ENCODE results near the gene SARDH. TPM values are rescaled to one million over a fixed set of nuclear protein-coding genes. Genes with fewer than 3 reads are reported as not detected.

The SARDH gene
- total RNA-seq, 4 donors from 2014 or later: 0.32 to 0.98 (median 0.44) TPM; not detected in 1

DNA sequence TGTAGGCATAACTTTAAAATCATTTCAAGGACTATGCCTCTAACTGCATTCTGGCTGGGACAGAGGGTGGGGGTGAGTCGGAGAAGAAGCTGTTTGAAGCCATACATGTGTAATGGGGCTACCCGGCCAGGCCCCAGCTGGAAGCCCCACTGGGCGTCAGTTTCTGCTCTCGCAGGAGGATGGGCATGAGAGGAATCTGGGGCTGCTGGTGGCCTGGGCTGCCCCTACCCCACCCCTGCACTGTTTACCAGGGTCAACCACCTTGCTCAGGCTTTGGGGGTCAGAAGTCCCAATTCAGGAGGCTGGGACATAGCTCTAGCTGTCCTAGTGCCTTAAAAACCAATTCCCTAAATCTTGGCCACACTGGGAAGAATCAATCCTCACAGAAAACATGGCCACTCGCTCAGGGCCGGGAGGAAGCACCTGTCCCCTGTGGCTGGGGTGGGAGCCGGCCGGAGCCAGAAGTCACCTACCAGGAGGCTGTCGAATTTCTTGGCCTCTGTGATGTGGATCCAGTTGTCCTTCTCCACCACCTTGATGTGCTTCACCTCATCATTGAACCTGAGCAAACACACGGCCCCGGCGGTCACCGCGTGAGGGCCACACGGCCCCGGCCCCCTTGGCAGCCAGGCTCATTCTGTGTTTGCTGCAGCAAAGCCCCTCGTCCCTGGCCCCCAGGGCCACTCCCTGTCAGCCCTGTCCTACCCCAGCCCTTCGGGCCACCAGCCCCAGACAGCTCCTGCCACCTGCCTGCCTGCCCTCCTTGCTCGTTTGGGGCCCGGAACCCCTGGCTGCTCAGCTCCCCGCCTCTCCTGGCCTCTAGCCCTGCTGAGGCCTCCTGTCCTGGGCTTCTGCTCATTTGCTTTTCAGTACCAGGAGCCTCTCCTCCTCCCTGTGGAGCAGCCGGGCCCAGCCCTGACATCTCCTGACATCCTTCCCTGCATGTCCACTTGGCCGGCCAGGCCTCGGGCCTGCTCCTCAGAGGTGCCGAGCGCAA is 33.6 kb upstream of the SARDH start:
- Histone ChIP-seq H3K9me3 (peaks cover 8% of the 10 kb centered on the region), H3K4me1 (no peaks in the 10 kb centered on the region), H3K4me3 (no peak overlapping the region), H3K27me3 (no peaks in the 10 kb centered on the region), H3K27ac (no peak overlapping the region), H3K36me3 (peaks cover 90% of the 10 kb centered on the region)
- TF ChIP-seq EP300 (IDR thresholded peaks at IDR 0.05) (no peak), POLR2A (IDR thresholded peaks at IDR 0.05) (no peak)
- peak; percentile 40 to 72 for DNase-seq (ENCODE audit: low spot score in 2 of 2)
- WGBS: 89% methylated on average over 23 of the region's 26 CpGs

DNA sequence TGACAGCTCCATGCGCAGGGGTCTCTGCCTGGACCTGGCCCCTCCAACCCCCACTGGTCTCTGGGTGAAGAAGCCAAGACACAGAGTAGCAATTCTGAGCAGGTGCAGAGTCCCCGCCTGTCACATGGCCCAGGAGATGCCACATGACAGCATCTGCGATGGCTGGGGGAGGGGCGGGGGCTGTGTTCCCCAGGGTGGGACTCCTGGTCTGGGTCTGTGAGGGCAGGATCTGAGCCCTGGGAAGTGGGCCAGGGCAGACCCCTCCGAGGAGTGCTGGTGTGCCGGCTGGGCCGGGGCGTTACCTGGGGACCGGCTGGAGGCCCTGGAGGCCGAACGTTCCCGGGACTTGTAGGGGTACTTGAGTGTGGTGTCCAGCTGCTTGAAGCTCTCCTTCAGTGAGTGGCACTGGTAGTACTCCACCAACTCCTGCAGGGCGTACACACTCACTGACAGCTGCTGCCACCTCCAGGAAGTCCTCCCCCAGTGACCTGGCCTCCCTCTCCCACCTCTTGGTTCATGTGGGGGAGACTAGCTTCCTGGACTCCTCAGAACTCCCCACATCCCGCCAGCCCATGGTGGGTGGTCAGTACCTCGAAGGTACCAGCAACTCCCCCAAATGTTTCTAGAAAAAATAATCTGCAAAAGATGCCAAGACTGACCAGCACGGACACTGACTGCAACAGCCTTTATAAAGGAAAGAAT is 32.1 kb upstream of the SARDH start:
- no peak for TF ChIP-seq POLR2A (IDR thresholded peaks at IDR 0.05)
- peaks cover 76% of the 10 kb centered on the region for H3K36me3 ChIP-seq
- DNase-seq (ENCODE audit: low spot score in 2 of 2): peak in 1 of 2 donors; percentile 72

DNA sequence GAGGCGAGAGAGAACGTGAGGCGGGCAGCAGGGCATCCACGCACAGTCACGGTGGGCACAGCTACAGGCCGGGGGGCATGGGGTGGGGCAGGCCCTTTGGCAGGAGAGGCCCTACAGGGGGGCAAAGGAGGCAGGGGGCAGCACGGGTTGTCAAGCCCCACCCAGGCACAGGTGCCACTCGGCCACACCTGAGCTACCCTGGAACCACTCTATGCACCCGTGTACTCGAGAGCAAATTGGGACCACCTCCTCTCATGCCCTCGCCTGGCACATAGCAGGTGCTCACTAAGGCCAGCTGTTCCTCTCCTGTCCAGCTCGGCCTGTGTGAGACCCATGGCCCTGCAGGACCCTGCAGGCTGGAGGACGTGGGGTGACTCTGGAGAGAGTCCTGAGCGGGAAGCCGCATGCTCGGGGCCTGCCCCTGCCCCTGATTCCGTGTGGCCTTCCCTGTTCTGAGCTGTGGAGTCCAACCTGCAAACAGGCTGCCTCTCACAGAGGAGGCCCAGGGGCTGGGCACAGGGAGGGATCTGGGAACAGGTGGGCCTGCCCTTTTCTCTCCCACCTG is 31.4 kb upstream of the SARDH start:
- no peak overlapping the region for H3K27ac ChIP-seq
- H3K36me3 ChIP-seq: peaks cover 69% of the 10 kb centered on the region
- H3K9me3 ChIP-seq: peaks cover 8% of the 10 kb centered on the region
- no peak for TF ChIP-seq POLR2A (IDR thresholded peaks at IDR 0.05)
- TF ChIP-seq POLR2AphosphoS5 (IDR thresholded peaks at IDR 0.05): no peak
- TF ChIP-seq, protein P1, sequence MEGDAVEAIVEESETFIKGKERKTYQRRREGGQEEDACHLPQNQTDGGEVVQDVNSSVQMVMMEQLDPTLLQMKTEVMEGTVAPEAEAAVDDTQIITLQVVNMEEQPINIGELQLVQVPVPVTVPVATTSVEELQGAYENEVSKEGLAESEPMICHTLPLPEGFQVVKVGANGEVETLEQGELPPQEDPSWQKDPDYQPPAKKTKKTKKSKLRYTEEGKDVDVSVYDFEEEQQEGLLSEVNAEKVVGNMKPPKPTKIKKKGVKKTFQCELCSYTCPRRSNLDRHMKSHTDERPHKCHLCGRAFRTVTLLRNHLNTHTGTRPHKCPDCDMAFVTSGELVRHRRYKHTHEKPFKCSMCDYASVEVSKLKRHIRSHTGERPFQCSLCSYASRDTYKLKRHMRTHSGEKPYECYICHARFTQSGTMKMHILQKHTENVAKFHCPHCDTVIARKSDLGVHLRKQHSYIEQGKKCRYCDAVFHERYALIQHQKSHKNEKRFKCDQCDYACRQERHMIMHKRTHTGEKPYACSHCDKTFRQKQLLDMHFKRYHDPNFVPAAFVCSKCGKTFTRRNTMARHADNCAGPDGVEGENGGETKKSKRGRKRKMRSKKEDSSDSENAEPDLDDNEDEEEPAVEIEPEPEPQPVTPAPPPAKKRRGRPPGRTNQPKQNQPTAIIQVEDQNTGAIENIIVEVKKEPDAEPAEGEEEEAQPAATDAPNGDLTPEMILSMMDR (IDR thresholded peaks at IDR 0.05): no peak
- no peak for TF ChIP-seq EP300 (IDR thresholded peaks at IDR 0.05)
- no peaks in the 10 kb centered on the region for H3K27me3 ChIP-seq
- 91% methylated on average over 17 of the region's 17 CpGs for WGBS
- no peak overlapping the region for H3K4me3 ChIP-seq
- no peaks in the 10 kb centered on the region for H3K4me1 ChIP-seq
- DNase-seq (ENCODE audit: low spot score in 2 of 2): no peak

More for the DNA sequence above, 32.1 kb upstream of the SARDH start:
- peaks cover 8% of the 10 kb centered on the region for H3K9me3 ChIP-seq
- no peaks in the 10 kb centered on the region for H3K4me1 ChIP-seq
- WGBS: 83% methylated on average over 4 of the region's 16 CpGs
- H3K4me3 ChIP-seq: no peak overlapping the region
- no peak overlapping the region for H3K27ac ChIP-seq
- H3K27me3 ChIP-seq: no peaks in the 10 kb centered on the region

DNA sequence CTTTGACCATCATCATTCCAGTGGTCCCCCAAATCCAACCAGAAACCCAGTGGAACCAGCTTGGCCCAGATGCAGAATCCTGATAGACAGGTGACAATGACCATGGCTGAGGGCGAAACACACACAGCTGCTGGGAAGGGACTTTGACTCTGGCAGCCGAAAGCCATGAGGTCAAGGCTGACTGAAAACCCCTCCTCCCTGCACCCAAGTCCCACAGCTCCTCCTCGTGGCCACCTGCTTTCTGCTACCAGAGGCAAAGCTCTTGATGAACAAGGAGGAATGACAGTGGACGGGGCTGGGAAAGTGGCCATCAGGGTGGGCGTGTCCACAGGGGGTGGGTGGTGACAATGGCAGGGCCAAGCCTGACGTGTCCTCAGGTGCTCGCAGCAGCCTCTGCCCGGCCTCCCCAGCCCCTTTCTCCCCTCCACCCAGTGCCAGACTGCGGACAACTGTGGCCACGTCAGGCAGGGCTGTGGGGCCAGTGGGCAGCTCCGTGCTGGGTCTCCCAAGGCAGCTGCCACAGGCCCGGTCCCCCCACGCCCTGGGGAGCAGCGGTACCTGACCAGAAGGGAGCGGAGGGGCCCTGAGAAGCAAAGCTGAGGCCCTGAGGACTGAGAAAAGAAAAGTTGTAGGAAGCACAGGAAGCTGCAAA is 30.8 kb upstream of the SARDH start:
- Histone ChIP-seq H3K27ac (no peak overlapping the region), H3K27me3 (no peaks in the 10 kb centered on the region), H3K36me3 (peaks cover 67% of the 10 kb centered on the region), H3K4me1 (no peaks in the 10 kb centered on the region), H3K9me3 (peaks cover 8% of the 10 kb centered on the region), H3K4me3 (no peak overlapping the region)
- no peak for DNase-seq (ENCODE audit: low spot score in 2 of 2)
- WGBS: 92% methylated on average over 8 of the region's 15 CpGs
- TF ChIP-seq POLR2A (IDR thresholded peaks at IDR 0.05) (no peak), POLR2AphosphoS5 (IDR thresholded peaks at IDR 0.05) (no peak), EP300 (IDR thresholded peaks at IDR 0.05) (no peak)

DNA sequence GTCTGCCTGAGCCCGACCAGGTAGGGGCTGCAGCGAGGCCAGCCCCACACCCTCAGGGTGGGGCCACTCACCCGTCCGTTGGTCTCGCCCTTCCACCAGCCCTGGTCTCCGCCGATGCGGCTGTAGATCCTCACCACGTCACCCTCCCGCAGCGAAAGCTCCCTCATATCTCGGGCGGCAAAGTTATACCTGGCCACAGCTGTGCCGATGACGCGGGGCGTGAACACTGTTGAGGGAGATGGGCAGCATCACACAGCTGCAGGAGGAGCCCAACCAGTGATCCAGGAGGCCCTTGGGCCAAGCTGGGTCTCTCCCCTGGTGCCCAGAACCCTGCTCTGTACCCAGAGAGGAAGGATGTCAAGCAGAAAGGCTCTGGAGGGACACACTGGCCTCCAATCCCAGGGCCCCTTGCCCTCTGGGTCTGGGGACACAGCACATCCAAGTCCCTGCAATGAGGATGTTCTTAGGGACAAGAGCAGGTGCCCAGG is 30.3 kb upstream of the SARDH start:
- no peak overlapping the region for H3K4me3 ChIP-seq
- H3K27ac ChIP-seq: no peak overlapping the region
- 99% methylated on average over 13 of the region's 17 CpGs for WGBS
- no peak for TF ChIP-seq POLR2A (IDR thresholded peaks at IDR 0.05)
- no peak for TF ChIP-seq POLR2AphosphoS5 (IDR thresholded peaks at IDR 0.05)
- no peak for TF ChIP-seq EP300 (IDR thresholded peaks at IDR 0.05)
- TF ChIP-seq, protein P1 (IDR thresholded peaks at IDR 0.05): no peak
- DNase-seq (ENCODE audit: low spot score in 2 of 2): peak in 1 of 2 donors; percentile 66
- H3K36me3 ChIP-seq: peaks cover 67% of the 10 kb centered on the region
- H3K9me3 ChIP-seq: peaks cover 8% of the 10 kb centered on the region
- H3K4me1 ChIP-seq: no peaks in the 10 kb centered on the region
- H3K27me3 ChIP-seq: no peaks in the 10 kb centered on the region

DNA sequence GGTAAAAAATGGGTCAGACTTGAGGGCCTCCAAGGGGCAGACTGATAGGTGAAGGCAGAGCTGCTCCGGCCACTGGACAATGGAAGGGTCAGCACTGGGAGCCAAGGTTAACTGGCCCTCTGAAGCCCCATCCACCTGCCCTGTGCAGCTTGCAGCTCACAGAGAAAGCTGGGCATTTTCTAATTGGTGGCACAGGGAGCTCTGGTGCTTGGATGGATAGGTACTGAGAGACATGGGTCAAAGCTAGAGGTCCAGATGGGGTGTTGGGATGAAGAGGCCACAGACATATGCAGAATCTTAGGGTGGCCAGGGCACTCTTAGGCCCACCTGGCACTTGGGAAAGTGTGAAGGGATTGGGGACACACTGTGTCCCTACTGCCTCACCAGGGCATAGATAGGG is 29.5 kb upstream of the SARDH start:
- H3K27me3 ChIP-seq: no peaks in the 10 kb centered on the region
- H3K36me3 ChIP-seq: peaks cover 67% of the 10 kb centered on the region
- H3K9me3 ChIP-seq: peaks cover 8% of the 10 kb centered on the region
- no peak overlapping the region for H3K27ac ChIP-seq
- DNase-seq (ENCODE audit: low spot score in 2 of 2): no peak
- no peaks in the 10 kb centered on the region for H3K4me1 ChIP-seq
- no peak overlapping the region for H3K4me3 ChIP-seq
- TF ChIP-seq EP300 (IDR thresholded peaks at IDR 0.05) (no peak), POLR2AphosphoS5 (IDR thresholded peaks at IDR 0.05) (no peak), POLR2A (IDR thresholded peaks at IDR 0.05) (no peak)
- TF ChIP-seq, protein P1 (IDR thresholded peaks at IDR 0.05): no peak
- WGBS: no CpG with 5 or more reads among the region's 1 CpG
